ENCODE measurements around the gene ZNF740.

ZNF740 gene

GRCh38 chr12:53180220-53180930, at the start of gene ZNF740, which contains the start of gene CSAD:
ZNF740 (plus strand) TSS chr12:53180722; CDS start chr12:53181984, 1,262 bp downstream.
CSAD (minus strand) TSS chr12:53180925; CDS start chr12:53173470, 7,455 bp downstream.
- peaks cover 3% of the 10 kb centered on the region for H3K27me3 Mint-ChIP-seq (ENCODE audit: low read depth, poor library complexity)
- peak; percentile 94 for DNase-seq
- H3K36me3 Mint-ChIP-seq (ENCODE audit: low read depth): peaks cover 42% of the 10 kb centered on the region
- peak within 1 kb of the TSS; percentile 99 for H3K27ac Mint-ChIP-seq
- H3K9me3 Mint-ChIP-seq: no peaks in the 10 kb centered on the region
- TF ChIP-seq, protein P1, sequence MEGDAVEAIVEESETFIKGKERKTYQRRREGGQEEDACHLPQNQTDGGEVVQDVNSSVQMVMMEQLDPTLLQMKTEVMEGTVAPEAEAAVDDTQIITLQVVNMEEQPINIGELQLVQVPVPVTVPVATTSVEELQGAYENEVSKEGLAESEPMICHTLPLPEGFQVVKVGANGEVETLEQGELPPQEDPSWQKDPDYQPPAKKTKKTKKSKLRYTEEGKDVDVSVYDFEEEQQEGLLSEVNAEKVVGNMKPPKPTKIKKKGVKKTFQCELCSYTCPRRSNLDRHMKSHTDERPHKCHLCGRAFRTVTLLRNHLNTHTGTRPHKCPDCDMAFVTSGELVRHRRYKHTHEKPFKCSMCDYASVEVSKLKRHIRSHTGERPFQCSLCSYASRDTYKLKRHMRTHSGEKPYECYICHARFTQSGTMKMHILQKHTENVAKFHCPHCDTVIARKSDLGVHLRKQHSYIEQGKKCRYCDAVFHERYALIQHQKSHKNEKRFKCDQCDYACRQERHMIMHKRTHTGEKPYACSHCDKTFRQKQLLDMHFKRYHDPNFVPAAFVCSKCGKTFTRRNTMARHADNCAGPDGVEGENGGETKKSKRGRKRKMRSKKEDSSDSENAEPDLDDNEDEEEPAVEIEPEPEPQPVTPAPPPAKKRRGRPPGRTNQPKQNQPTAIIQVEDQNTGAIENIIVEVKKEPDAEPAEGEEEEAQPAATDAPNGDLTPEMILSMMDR (IDR thresholded peaks at IDR 0.05): no peak
- H3K4me3 Mint-ChIP-seq: peak within 1 kb of the TSS; percentile 94
- peaks cover 64% of the 10 kb centered on the region for H3K4me1 Mint-ChIP-seq

DNA sequence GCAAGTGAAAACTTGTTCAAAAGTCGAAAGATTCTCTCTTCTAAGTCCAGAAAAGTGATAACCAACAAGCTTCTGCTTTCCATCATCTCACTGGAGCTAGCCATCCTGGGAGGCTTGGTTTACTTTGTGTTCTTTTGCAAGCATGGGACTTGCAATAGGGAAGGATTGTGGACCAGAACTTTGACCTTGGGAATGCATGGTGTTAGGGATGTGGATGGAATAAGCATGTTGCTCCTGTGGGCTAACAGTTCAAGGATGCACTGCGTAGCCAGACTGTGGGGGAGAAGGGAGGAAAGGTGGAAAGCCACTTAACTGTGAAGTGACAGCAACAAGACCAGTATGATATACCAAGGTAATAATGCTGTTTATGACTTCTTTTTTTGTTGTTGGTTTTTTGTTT, 48.7 kb upstream of the ZNF740 start:
- Mint-ChIP-seq H3K9me3 (peaks cover 10% of the 10 kb centered on the region), H3K36me3 (ENCODE audit: low read depth) (no peaks in the 10 kb centered on the region), H3K4me1 (peaks cover 4% of the 10 kb centered on the region), H3K27ac (no peak overlapping the region), H3K4me3 (no peak overlapping the region), H3K27me3 (ENCODE audit: low read depth, poor library complexity) (peaks cover 29% of the 10 kb centered on the region)
- no peak for DNase-seq
- TF ChIP-seq, protein P1 (IDR thresholded peaks at IDR 0.05): no peak

- Mint-ChIP-seq H3K4me1 (peaks cover 4% of the 10 kb centered on the region), H3K4me3 (no peak overlapping the region), H3K27me3 (ENCODE audit: low read depth, poor library complexity) (peaks cover 26% of the 10 kb centered on the region), H3K36me3 (ENCODE audit: low read depth) (no peaks in the 10 kb centered on the region), H3K27ac (no peak overlapping the region), H3K9me3 (peaks cover 26% of the 10 kb centered on the region)
- TF ChIP-seq, protein P1 (IDR thresholded peaks at IDR 0.05): no peak
- no peak for DNase-seq
Observed at GRCh38 chr12:53133722-53134121, 46.8 kb upstream of the ZNF740 start.

DNA sequence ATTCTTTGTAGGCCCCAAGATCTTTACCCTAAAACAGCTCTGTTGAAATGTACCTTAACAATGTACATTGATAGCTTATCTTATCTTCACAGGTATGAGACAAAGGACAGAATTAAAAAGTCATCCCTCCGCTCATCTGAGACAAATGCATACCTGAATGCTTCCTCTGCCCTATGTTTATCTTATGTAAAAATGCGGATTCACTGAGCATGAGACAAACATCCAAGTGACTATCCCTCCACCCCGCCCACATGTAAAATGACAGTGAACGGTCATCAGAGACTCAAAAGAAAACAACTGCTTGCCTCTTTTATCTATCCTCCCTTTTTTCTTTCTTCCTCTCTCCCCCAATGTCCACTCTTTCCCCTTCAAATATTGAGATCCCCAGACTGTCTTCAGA, 37.2 kb upstream of the ZNF740 start:
- no peak for DNase-seq
- TF ChIP-seq, protein P1 (IDR thresholded peaks at IDR 0.05): no peak
- Mint-ChIP-seq H3K36me3 (ENCODE audit: low read depth) (no peaks in the 10 kb centered on the region), H3K9me3 (peaks cover 20% of the 10 kb centered on the region), H3K27me3 (ENCODE audit: low read depth, poor library complexity) (peaks cover 8% of the 10 kb centered on the region), H3K4me3 (no peak overlapping the region), H3K4me1 (no peaks in the 10 kb centered on the region), H3K27ac (no peak overlapping the region)

- Mint-ChIP-seq H3K4me1 (peaks cover 6% of the 10 kb centered on the region), H3K36me3 (ENCODE audit: low read depth) (no peaks in the 10 kb centered on the region), H3K9me3 (no peaks in the 10 kb centered on the region), H3K27me3 (ENCODE audit: low read depth, poor library complexity) (peaks cover 11% of the 10 kb centered on the region), H3K27ac (no peak overlapping the region), H3K4me3 (no peak overlapping the region)
- no peak for DNase-seq
- TF ChIP-seq, protein P1 (IDR thresholded peaks at IDR 0.05): no peak
Observed at GRCh38 chr12:53145383-53146260, 34.9 kb upstream of the ZNF740 start.
